22Rv1 (cell line): ENCODE measurements around the gene COL4A3.

Experiments
- CTCF ChIP-seq: fragments of 450-650 bp; IDR thresholded peaks from 2 replicates; pipeline ENCODE4 v1.5.1; 2017; ENCODE audit warnings: mild to moderate bottlenecking
- ZFX ChIP-seq: fragments of 450-650 bp; IDR thresholded peaks from 2 replicates; pipeline ENCODE4 v1.6.1; 2017; ENCODE audit warnings: antibody characterized with exemption, borderline replicate concordance

GRCh38 chr2:227146456-227146855 is 18.0 kb upstream of the COL4A3 start:
- TF ChIP-seq CTCF (no peak), ZFX (no peak)
